ENCODE results near the gene RARRES2.
A peak's percentile ranks its signal among the peaks of the same experiment; 100 is the strongest.

RARRES2 gene

DNA sequence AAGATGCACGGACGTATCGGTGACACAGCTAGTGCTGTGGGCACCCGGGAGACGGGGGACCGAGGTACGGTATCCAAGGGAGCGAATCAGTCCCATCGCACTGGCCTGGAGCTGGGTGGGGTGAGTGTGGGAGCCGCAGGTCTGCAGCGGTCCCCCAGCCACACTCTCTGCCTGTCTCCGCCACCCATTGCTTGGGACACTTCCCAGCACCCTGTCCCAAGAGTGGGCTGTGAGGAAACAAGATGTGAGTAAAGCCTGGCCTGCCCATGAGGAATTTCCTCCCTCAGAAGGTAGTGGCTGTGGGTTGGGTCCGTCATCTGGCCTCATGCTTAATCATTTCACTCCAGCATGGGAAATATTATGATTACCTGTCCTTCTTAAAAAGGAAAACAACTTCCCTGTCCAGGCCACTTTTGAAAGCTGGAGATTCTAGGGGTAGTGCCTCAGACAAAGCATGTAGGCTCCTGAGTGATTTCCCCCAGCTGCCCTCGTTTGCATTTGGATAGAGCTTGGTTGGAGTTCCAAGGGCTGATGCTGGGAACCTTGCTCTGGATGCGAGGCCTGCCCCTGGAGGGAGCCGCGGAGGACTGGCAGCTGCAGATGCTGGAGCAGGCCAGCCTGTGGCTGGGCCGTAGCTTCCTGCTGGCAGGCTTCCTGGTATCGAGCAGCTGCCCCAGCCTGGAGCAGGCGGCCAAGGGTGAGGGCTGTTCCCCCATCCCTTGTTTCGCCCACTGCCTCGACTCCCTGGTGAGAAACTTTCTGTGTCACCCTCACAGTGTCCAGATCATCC lies 11.9 kb downstream of the RARRES2 start:
- no peak for TF ChIP-seq ZNF274 (IDR thresholded peaks at IDR 0.05; ENCODE audit: low read depth, low read length)
- TF ChIP-seq YY1 (IDR thresholded peaks at IDR 0.05; ENCODE audit: insufficient read depth, insufficient read length): no peak
- TF ChIP-seq SUZ12 (IDR thresholded peaks at IDR 0.05; ENCODE audit: extremely low read depth, insufficient read depth, insufficient read length): no peak
- Histone ChIP-seq H3K9me3 (ENCODE audit: insufficient read depth, low read length) (no peaks in the 10 kb centered on the region), H3K4me1 (ENCODE audit: insufficient read depth, insufficient read length) (peaks cover 26% of the 10 kb centered on the region), H3K27me3 (ENCODE audit: insufficient read depth, insufficient read length) (no peaks in the 10 kb centered on the region), H3K36me3 (ENCODE audit: insufficient read depth, insufficient read length, low read length) (peaks cover 69% of the 10 kb centered on the region), H3K4me3 (ENCODE audit: insufficient read length, low read depth) (no peak overlapping the region), H3K9ac (ENCODE audit: insufficient read length, low read depth) (peak overlapping the region; percentile 42)
- DNase-seq (ENCODE audit: low read depth, low spot score): peak; percentile 90

DNA sequence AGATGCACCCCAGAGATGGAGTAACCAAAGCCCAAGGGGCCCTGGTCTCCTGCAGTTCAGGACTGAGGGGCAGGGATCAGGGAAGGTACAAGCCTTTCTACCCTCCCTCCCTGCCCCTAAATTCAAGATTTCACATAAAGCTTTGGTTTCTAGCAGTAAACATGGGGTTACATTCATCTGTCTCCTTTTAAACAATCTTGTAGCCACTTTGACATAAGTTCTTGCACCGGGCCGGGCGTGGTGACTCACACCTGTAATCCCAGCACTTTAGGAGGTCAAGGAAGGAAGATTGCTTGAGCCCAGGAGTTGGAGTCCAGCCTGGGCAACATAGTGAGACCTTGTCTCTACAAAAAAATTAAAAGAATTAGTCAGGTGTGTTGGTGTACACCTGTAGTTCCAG lies 14.1 kb downstream of the RARRES2 start:
- no peak overlapping the region for H3K9ac ChIP-seq (ENCODE audit: insufficient read length, low read depth)
- H3K36me3 ChIP-seq (ENCODE audit: insufficient read depth, insufficient read length, low read length): peaks cover 56% of the 10 kb centered on the region
- H3K4me3 ChIP-seq (ENCODE audit: insufficient read length, low read depth): no peak overlapping the region
- H3K9me3 ChIP-seq (ENCODE audit: insufficient read depth, low read length): no peaks in the 10 kb centered on the region
- no peaks in the 10 kb centered on the region for H3K27me3 ChIP-seq (ENCODE audit: insufficient read depth, insufficient read length)
- peaks cover 11% of the 10 kb centered on the region for H3K4me1 ChIP-seq (ENCODE audit: insufficient read depth, insufficient read length)
- no peak for DNase-seq (ENCODE audit: low read depth, low spot score)
- TF ChIP-seq YY1 (IDR thresholded peaks at IDR 0.05; ENCODE audit: insufficient read depth, insufficient read length) (no peak), ZNF274 (IDR thresholded peaks at IDR 0.05; ENCODE audit: low read depth, low read length) (no peak), SUZ12 (IDR thresholded peaks at IDR 0.05; ENCODE audit: extremely low read depth, insufficient read depth, insufficient read length) (no peak)

GRCh38 chr7:150326657-150327268 lies 14.7 kb downstream of the RARRES2 start:
- H3K36me3 ChIP-seq (ENCODE audit: insufficient read depth, insufficient read length, low read length): peaks cover 54% of the 10 kb centered on the region
- H3K9me3 ChIP-seq (ENCODE audit: insufficient read depth, low read length): no peaks in the 10 kb centered on the region
- H3K4me3 ChIP-seq (ENCODE audit: insufficient read length, low read depth): no peak overlapping the region
- peaks cover 11% of the 10 kb centered on the region for H3K4me1 ChIP-seq (ENCODE audit: insufficient read depth, insufficient read length)
- H3K27me3 ChIP-seq (ENCODE audit: insufficient read depth, insufficient read length): no peaks in the 10 kb centered on the region
- DNase-seq (ENCODE audit: low read depth, low spot score): no peak
- no peak overlapping the region for H3K9ac ChIP-seq (ENCODE audit: insufficient read length, low read depth)
- TF ChIP-seq SUZ12 (IDR thresholded peaks at IDR 0.05; ENCODE audit: extremely low read depth, insufficient read depth, insufficient read length) (no peak), ZNF274 (IDR thresholded peaks at IDR 0.05; ENCODE audit: low read depth, low read length) (no peak), YY1 (IDR thresholded peaks at IDR 0.05; ENCODE audit: insufficient read depth, insufficient read length) (no peak)

DNA sequence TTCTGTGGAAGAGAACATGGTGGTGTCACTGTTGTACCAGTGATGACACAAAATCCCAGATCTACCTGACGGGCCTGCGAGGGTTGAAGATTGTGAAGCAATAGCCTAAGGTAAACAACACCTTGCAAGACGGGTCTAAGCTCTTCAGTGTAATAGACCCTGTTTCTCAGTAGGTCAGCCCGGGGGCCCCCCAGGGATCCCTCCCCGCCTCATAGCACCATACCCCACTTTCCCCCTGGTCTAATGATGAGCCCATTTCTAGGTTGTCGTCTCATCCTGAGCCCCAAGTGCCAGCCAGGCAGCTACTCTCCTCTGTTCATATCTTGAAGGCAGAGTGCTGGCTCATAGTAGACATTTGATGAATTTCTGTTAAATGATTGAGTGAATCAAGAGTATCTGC lies 15.5 kb downstream of the RARRES2 start:
- Histone ChIP-seq H3K9ac (ENCODE audit: insufficient read length, low read depth) (no peak overlapping the region), H3K4me1 (ENCODE audit: insufficient read depth, insufficient read length) (peaks cover 11% of the 10 kb centered on the region), H3K36me3 (ENCODE audit: insufficient read depth, insufficient read length, low read length) (peaks cover 45% of the 10 kb centered on the region), H3K4me3 (ENCODE audit: insufficient read length, low read depth) (no peak overlapping the region), H3K9me3 (ENCODE audit: insufficient read depth, low read length) (no peaks in the 10 kb centered on the region), H3K27me3 (ENCODE audit: insufficient read depth, insufficient read length) (no peaks in the 10 kb centered on the region)
- TF ChIP-seq YY1 (IDR thresholded peaks at IDR 0.05; ENCODE audit: insufficient read depth, insufficient read length): no peak
- TF ChIP-seq SUZ12 (IDR thresholded peaks at IDR 0.05; ENCODE audit: extremely low read depth, insufficient read depth, insufficient read length): no peak
- no peak for TF ChIP-seq ZNF274 (IDR thresholded peaks at IDR 0.05; ENCODE audit: low read depth, low read length)
- DNase-seq (ENCODE audit: low read depth, low spot score): no peak

DNA sequence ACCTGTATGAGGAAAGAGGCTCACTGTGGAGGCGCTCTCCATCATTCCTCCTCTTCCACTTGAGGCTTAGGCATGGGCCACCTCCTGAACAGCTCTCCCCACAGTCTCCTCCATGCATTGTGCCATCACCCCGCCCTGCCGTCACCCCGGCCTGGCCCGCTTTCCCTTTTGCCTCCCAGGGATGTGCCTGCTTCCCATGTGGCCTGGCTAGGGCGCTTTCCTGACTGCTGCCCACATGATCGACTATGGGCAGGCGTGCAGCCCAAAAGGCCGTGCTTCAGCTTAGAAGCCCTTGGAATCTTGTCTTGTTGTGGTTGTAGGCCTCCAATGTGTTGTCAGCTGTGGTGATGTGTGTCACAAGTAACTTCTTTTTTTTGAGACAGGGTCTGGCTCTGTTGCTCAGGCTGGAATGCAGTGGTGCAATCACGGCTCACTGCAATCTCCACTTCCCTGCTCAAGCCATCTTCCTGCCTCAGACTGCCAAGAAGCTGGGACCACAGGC lies 16.3 kb downstream of the RARRES2 start:
- DNase-seq (ENCODE audit: low read depth, low spot score): no peak
- H3K4me1 ChIP-seq (ENCODE audit: insufficient read depth, insufficient read length): peaks cover 7% of the 10 kb centered on the region

GRCh38 chr7:150324373-150324961 lies 17.0 kb downstream of the RARRES2 start:
- no peaks in the 10 kb centered on the region for H3K9me3 ChIP-seq (ENCODE audit: insufficient read depth, low read length)
- peak overlapping the region; percentile 33 for H3K9ac ChIP-seq (ENCODE audit: insufficient read length, low read depth)
- H3K4me1 ChIP-seq (ENCODE audit: insufficient read depth, insufficient read length): peaks cover 2% of the 10 kb centered on the region
- peak overlapping the region; percentile 64 for H3K4me3 ChIP-seq (ENCODE audit: insufficient read length, low read depth)
- H3K27me3 ChIP-seq (ENCODE audit: insufficient read depth, insufficient read length): no peaks in the 10 kb centered on the region
- DNase-seq (ENCODE audit: low read depth, low spot score): no peak
- TF ChIP-seq ZNF274 (IDR thresholded peaks at IDR 0.05; ENCODE audit: low read depth, low read length) (no peak), SUZ12 (IDR thresholded peaks at IDR 0.05; ENCODE audit: extremely low read depth, insufficient read depth, insufficient read length) (no peak), YY1 (IDR thresholded peaks at IDR 0.05; ENCODE audit: insufficient read depth, insufficient read length) (no peak)
- H3K36me3 ChIP-seq (ENCODE audit: insufficient read depth, insufficient read length, low read length): peaks cover 34% of the 10 kb centered on the region

More for the DNA sequence above, 16.3 kb downstream of the RARRES2 start:
- Histone ChIP-seq H3K27me3 (ENCODE audit: insufficient read depth, insufficient read length) (no peaks in the 10 kb centered on the region), H3K9ac (ENCODE audit: insufficient read length, low read depth) (no peak overlapping the region), H3K4me3 (ENCODE audit: insufficient read length, low read depth) (no peak overlapping the region), H3K36me3 (ENCODE audit: insufficient read depth, insufficient read length, low read length) (peaks cover 38% of the 10 kb centered on the region), H3K9me3 (ENCODE audit: insufficient read depth, low read length) (no peaks in the 10 kb centered on the region)
- TF ChIP-seq YY1 (IDR thresholded peaks at IDR 0.05; ENCODE audit: insufficient read depth, insufficient read length) (no peak), SUZ12 (IDR thresholded peaks at IDR 0.05; ENCODE audit: extremely low read depth, insufficient read depth, insufficient read length) (no peak), ZNF274 (IDR thresholded peaks at IDR 0.05; ENCODE audit: low read depth, low read length) (no peak)
